ENCODE data around the gene NUDT3. TPM values are rescaled to one million over a fixed set of nuclear protein-coding genes. Genes with fewer than 3 reads are reported as not detected.

NUDT3 gene
- total RNA-seq, 1 experiment from 2014 or later = 48.4 TPM

DNA sequence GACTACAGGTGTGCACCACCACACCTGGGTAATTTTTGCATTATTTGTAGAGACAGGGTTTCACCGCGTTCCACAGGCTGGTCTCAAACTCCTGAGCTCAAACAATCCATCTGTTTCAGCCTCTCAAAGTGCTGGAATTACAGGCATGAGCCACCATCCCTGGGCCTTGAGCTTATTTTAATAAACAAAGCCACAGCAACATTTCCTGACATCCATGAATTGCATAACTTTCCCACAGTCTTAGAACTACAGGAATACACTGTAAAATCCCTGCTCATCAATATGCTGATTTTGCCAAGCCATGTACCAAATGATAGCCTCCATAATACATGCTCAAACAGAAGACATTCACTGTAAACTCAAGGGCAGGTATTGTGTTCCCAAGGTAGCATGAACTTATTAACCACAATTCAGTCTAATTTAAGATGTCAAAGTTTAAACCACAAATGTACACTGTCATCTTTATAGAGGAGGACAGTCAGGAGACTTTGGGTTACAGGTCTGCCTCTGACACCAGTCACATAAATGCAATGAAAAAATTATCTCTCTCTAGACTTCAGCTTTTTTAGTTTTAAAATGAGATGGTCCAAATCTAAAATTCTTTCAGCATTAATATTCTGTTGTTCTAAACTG lies 40.0 kb downstream of the NUDT3 start:
- Mint-ChIP-seq H3K4me1 (ENCODE audit: low read depth, unreplicated experiment) (peaks cover 20% of the 10 kb centered on the region), H3K36me3 (ENCODE audit: insufficient read depth, unreplicated experiment) (peaks cover 5% of the 10 kb centered on the region), H3K27me3 (ENCODE audit: unreplicated experiment) (no peaks in the 10 kb centered on the region), H3K4me3 (ENCODE audit: low read depth, unreplicated experiment) (no peak overlapping the region), H3K27ac (ENCODE audit: unreplicated experiment) (no peak overlapping the region), H3K9me3 (ENCODE audit: low read depth, unreplicated experiment) (no peaks in the 10 kb centered on the region)
- intact Hi-C loops (cut with micrococcal nuclease; ENCODE audit: unreplicated experiment) = no loop called here
- TF ChIP-seq, protein P1, sequence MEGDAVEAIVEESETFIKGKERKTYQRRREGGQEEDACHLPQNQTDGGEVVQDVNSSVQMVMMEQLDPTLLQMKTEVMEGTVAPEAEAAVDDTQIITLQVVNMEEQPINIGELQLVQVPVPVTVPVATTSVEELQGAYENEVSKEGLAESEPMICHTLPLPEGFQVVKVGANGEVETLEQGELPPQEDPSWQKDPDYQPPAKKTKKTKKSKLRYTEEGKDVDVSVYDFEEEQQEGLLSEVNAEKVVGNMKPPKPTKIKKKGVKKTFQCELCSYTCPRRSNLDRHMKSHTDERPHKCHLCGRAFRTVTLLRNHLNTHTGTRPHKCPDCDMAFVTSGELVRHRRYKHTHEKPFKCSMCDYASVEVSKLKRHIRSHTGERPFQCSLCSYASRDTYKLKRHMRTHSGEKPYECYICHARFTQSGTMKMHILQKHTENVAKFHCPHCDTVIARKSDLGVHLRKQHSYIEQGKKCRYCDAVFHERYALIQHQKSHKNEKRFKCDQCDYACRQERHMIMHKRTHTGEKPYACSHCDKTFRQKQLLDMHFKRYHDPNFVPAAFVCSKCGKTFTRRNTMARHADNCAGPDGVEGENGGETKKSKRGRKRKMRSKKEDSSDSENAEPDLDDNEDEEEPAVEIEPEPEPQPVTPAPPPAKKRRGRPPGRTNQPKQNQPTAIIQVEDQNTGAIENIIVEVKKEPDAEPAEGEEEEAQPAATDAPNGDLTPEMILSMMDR (IDR thresholded peaks at IDR 0.05; ENCODE audit: unreplicated experiment) = no peak
- BruUV-seq (replicated peaks) = no TSS peak
- CTCF ChIA-PET = interaction anchor here (0.6 to 1.1 kb wide), 2 partner anchors 22 to 38 kb away, joined by 3 read pairs; no protein-coding TSS in a partner anchor
- DNase-seq = no peak

DNA sequence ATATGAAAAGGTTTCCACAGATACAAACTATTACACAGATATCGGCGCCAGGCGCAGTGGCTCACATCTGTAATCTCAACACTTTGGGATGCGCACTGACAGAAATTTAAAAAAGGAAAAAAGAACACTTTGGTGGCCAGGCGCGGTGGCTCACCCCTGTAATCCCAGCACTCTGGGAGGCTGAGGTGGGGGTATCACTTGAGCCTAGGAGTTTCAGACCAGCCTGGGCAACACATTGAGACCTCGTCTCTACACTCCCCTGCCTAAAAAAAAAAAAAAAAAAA lies 41.6 kb downstream of the NUDT3 start:
- BruUV-seq (replicated peaks) = no TSS peak
- intact Hi-C loops (cut with micrococcal nuclease; ENCODE audit: unreplicated experiment) = loop anchor here (2.0 kb wide), 1 partner anchor 40 kb away; no protein-coding TSS in a partner anchor
- H3K36me3 Mint-ChIP-seq (ENCODE audit: insufficient read depth, unreplicated experiment) = peaks cover 5% of the 10 kb centered on the region
- TF ChIP-seq, protein P1 (IDR thresholded peaks at IDR 0.05; ENCODE audit: unreplicated experiment) = no peak
- peaks cover 27% of the 10 kb centered on the region for H3K4me1 Mint-ChIP-seq (ENCODE audit: low read depth, unreplicated experiment)
- H3K27me3 Mint-ChIP-seq (ENCODE audit: unreplicated experiment) = no peaks in the 10 kb centered on the region
- H3K4me3 Mint-ChIP-seq (ENCODE audit: low read depth, unreplicated experiment) = no peak overlapping the region
- no peak overlapping the region for H3K27ac Mint-ChIP-seq (ENCODE audit: unreplicated experiment)
- no peak for DNase-seq
- H3K9me3 Mint-ChIP-seq (ENCODE audit: low read depth, unreplicated experiment) = no peaks in the 10 kb centered on the region
- CTCF ChIA-PET = interaction anchor here (0.6 to 1.1 kb wide), 6 partner anchors 9 to 708 kb away, joined by 3 to 5 read pairs (median 3); no protein-coding TSS in a partner anchor

DNA sequence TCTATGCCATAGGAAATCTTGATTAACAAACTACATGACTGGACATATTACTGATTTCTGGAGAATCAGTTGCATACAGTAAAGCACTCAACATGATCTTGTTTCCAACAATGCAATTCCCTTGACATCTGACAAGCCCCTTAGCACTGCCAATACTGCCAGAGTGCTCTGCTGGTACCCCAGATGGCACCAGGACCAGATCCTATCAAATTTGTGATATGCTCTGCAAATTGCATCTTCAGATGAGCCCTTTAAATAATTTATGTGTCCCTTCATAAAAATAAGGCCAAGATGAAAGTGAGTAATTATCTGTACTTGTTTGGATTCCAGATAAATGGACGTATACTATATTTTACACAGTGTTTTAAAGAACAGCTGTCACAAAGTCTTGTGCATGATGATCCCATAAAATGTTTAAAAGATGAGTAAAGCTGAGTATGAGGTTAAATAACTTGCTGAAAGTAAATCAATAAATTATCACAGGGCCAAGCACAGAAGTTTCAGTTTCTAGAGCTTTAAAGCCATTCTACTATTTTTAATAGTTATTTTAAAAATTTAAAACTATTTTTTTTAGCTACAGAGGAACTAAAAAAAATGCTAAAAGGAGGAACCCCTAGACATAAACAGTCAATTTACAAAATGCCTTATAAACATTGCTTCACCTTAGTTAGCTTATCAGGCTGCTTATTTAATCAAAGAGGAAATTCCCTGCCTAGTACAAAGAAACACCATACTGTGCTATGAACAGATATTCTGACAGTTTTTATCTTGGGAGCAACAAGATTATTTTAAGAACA lies 42.1 kb downstream of the NUDT3 start:
- no peaks in the 10 kb centered on the region for H3K27me3 Mint-ChIP-seq (ENCODE audit: unreplicated experiment)
- H3K4me1 Mint-ChIP-seq (ENCODE audit: low read depth, unreplicated experiment) = peaks cover 27% of the 10 kb centered on the region
- peaks cover 5% of the 10 kb centered on the region for H3K36me3 Mint-ChIP-seq (ENCODE audit: insufficient read depth, unreplicated experiment)
- BruUV-seq (replicated peaks) = no TSS peak
- CTCF ChIA-PET = interaction anchor here (0.8 to 1.1 kb wide), 3 partner anchors 8 to 101 kb away, joined by 3 read pairs; no protein-coding TSS in a partner anchor
- no peak overlapping the region for H3K4me3 Mint-ChIP-seq (ENCODE audit: low read depth, unreplicated experiment)
- TF ChIP-seq, protein P1 (IDR thresholded peaks at IDR 0.05; ENCODE audit: unreplicated experiment) = no peak
- DNase-seq = no peak
- no peaks in the 10 kb centered on the region for H3K9me3 Mint-ChIP-seq (ENCODE audit: low read depth, unreplicated experiment)
- no peak overlapping the region for H3K27ac Mint-ChIP-seq (ENCODE audit: unreplicated experiment)
- intact Hi-C loops (cut with micrococcal nuclease; ENCODE audit: unreplicated experiment) = loop anchor here (2.0 kb wide), 1 partner anchor 40 kb away; no protein-coding TSS in a partner anchor

DNA sequence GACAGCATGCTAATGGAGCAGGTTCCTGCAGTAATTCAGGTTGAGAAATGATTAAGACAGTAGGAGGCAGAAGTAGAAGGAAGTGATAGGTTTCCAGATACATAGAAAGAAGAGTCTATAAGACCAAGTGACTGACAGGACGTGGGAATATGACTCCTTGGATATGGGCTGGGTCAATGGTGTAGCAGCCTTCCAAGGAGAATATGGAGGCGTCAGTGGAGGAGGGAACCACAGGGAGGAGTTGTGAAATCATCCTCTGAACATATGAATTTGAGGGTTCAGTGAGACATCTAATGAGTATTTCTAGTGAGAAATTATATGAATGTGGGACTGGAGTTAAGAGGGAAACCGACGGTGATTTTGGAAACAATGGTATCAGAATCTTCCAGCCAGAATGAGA lies 43.3 kb downstream of the NUDT3 start:
- H3K27ac Mint-ChIP-seq (ENCODE audit: unreplicated experiment) = no peak overlapping the region
- peaks cover 30% of the 10 kb centered on the region for H3K4me1 Mint-ChIP-seq (ENCODE audit: low read depth, unreplicated experiment)
- H3K36me3 Mint-ChIP-seq (ENCODE audit: insufficient read depth, unreplicated experiment) = peaks cover 10% of the 10 kb centered on the region
- TF ChIP-seq, protein P1 (IDR thresholded peaks at IDR 0.05; ENCODE audit: unreplicated experiment) = no peak
- intact Hi-C loops (cut with micrococcal nuclease; ENCODE audit: unreplicated experiment) = no loop called here
- H3K4me3 Mint-ChIP-seq (ENCODE audit: low read depth, unreplicated experiment) = no peak overlapping the region
- BruUV-seq (replicated peaks) = no TSS peak
- DNase-seq = no peak
- CTCF ChIA-PET = no interaction called here
- no peaks in the 10 kb centered on the region for H3K27me3 Mint-ChIP-seq (ENCODE audit: unreplicated experiment)
- peaks cover under 1% of the 10 kb centered on the region for H3K9me3 Mint-ChIP-seq (ENCODE audit: low read depth, unreplicated experiment)
